NCI-H1105 (cell line): ENCODE measurements around the gene EDIL3.

ENCODE experiments used
- DNase-seq: peaks from one replicate; lab custom pipeline; 2025; lab: John Stamatoyannopoulos, UW

Gene EDIL3

GRCh38 chr5:84259283-84260045 lies 125.2 kb downstream of the EDIL3 start:
- DNase-seq: no peak

DNA sequence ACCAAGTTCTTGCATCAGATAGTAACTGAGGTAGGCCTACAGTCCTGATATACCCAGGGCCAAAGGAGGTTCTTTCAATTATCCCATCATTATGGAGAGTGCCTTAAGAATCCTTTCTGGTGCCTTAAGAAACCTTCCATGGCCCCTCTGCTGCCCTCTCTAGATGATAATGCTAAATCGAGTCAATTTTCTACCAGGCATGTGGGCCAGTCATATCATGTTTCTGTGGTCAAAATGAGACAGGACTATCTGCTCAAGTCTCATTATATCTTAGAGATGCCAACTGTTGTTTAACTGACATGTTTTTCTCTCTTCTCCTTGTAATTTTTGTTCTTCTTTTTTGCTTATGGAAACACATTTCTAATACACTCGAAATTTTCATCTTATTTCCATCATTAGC lies 127.6 kb downstream of the EDIL3 start:
- DNase-seq: no peak

DNA sequence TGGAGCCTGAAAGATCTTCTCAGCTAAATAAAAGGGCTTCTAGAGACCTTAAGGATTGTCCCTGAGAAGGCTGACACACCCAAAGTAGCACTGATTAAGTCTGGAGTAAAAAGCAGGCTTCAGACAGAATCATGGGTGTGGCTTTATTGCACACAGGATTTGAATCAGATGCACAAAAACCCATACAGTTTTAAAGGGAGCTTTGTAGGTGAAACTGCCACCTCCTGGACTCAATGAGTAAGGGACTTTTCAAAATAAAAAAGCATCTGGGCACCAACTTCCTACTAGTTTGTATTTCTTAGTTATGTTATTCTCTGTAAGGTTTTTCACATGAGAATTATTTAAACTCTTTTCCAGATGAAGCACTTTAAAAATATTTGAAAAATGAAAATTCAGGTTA lies 129.4 kb downstream of the EDIL3 start:
- no peak for DNase-seq

- DNase-seq: no peak
Measured at GRCh38 chr5:84253946-84254345, 130.7 kb downstream of the EDIL3 start.

DNA sequence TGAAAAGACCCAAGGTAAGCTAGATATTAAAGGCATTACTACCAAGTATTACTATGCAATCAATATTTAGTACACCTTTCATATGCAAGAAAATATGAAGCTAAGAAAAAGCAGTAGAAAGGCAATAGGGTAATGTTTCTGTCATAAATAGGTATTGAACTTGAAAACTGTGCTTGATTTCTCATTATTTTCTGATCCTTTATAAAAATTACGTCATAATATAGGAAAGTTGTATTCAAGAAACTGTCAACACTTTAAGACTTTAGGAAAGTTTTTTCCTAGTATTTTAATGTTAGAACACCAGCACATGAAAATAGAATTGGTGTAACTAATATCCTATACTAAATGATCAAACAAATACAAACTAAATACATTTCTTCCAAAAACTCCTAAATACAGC lies 133.2 kb downstream of the EDIL3 start:
- no peak for DNase-seq

- DNase-seq: no peak
Measured at GRCh38 chr5:84249918-84250630, 134.6 kb downstream of the EDIL3 start.

- no peak for DNase-seq
Measured at GRCh38 chr5:84248013-84248412, 136.7 kb downstream of the EDIL3 start.

DNA sequence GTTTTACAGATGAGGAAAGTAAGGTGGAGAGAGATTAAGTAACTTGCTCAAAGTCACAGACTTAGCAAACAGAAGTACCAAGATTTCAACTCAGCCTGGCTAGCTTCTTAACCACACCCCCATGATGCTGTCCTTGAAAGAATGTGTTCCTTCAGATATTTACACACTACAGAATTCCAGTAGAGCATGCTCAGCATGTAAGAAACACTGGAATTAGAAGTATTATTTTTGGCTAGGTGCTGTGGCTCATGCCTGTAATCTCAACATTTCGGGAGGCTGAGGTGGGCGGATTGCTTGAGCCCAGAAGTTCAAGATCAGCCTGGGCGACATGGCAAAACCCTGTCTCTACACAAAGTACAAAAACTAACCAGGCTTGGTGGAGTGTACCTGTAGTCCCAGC lies 142.4 kb downstream of the EDIL3 start:
- no peak for DNase-seq

GRCh38 chr5:84239494-84239893 lies 145.2 kb downstream of the EDIL3 start:
- no peak for DNase-seq

- DNase-seq: no peak
Measured at GRCh38 chr5:84237126-84237525, 147.6 kb downstream of the EDIL3 start.

DNA sequence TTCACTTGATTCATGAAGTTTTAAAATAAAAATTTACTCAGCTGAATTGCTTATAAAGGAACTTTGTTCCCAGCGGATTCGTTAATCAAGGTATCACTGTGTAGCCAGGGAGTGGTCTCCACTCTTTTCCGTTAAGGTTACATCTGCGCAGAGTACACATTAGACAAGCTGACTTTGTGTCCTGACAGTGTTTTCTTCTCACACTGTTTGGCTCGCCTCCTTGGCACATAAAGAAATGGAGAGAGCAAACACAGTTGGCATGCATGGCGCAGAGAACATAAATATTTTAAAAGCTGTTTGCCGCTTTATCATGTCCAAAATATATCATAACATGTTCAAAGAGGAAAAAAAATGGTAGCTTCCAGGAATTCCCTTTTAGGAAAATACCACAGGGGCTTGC lies 153.2 kb downstream of the EDIL3 start:
- no peak for DNase-seq

DNA sequence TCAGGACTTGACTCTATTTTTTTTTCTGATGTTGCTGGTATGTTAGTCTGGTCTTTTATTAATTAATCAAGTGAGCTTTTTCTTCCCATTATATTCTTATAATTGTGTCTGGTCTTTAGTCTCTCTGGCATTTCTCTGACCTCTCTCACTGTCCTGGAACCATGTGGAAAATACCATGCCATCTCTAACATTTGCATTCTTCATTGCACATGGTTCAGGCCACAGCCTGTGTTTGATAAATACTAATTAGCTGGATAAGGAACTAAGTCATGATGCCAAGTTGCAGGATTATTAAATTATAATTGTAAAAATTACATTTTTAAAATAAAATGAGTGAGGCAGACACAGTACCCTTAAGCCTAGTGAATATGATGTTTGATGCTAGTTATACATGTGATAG lies 155.6 kb downstream of the EDIL3 start:
- DNase-seq: no peak

- no peak for DNase-seq
Measured at GRCh38 chr5:84228266-84228665, 156.4 kb downstream of the EDIL3 start.

GRCh38 chr5:84227236-84227635 lies 157.4 kb downstream of the EDIL3 start:
- no peak for DNase-seq

DNA sequence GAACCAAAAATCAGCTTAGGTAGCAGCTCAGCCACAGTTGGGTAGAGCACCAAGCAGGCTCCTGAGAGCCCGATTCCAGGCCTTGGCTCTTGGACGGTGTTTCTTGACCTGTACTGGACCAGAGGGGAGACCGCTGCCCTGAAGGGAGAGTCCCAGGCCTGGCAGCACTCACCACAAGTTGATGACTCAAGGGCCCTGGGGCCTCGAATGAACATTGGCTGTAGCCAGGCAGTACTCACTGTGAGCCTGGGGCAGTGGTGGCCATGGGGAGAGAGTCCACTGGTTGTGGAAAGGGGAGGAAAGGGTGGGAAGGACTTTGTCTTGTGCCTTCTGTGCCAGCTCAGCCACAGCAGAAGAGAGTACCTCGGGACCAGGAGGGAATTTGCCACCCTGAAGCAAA lies 166.1 kb downstream of the EDIL3 start:
- no peak for DNase-seq

DNA sequence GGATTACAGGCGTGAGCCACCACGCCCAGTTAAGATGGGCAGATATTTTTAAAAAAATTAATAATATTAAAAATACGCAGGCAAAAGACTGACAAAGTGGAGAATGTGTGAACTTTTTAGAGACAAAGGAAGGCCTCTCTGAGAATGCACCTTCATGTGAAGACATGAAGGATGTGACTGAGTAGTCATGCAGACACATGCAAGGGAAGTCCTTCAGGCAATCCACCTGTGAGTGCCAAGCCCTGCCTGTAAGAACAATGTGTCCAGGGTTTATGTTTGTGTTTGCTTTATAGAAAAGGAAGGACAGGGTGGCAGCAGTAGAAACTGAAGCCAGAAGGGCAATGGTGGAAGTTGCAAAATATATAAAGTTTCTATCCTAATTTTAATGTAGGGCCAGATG lies 169.2 kb downstream of the EDIL3 start:
- DNase-seq: no peak

DNA sequence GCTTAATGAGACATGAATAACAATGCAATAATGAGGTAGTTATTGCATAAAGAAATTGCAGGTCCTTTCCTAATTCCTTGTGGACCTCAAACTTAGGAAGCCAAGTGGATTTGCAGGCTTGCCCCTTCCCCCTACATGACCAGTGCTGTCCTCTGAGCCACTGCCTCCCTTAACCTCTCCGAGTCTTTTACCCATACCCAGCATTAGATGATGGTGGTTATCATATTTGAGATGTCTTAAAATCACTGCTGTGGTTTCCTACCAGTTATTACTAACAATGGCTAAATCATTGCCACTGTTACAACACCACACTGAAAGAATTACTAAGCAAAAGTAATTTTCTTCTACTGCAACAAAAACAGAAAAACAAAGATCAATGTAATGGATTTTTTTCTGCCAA lies 170.8 kb downstream of the EDIL3 start:
- no peak for DNase-seq

- DNase-seq: no peak
Measured at GRCh38 chr5:84213212-84213611, 171.5 kb downstream of the EDIL3 start.

- DNase-seq: no peak
Measured at GRCh38 chr5:84204772-84205171, 179.9 kb downstream of the EDIL3 start.

DNA sequence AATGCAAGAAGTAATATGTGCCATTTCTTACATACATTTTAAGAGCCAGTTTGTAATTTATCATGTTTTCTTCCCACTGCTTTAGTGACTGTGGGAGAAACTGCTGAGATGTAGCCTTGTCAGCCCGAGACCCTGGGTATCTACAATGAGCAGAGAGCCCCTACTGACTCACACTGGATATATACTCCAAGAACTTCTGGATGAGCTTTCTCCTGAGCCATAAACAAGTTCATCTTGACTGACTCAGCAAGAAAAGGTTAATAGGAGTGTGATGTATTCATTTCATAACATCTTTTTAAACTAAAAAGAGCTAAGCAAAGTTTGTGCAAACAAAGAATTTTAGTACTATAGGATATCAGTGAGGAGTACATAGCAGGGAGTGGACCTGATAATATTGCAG lies 182.5 kb downstream of the EDIL3 start:
- no peak for DNase-seq

- no peak for DNase-seq
Measured at GRCh38 chr5:84197538-84197937, 187.1 kb downstream of the EDIL3 start.

DNA sequence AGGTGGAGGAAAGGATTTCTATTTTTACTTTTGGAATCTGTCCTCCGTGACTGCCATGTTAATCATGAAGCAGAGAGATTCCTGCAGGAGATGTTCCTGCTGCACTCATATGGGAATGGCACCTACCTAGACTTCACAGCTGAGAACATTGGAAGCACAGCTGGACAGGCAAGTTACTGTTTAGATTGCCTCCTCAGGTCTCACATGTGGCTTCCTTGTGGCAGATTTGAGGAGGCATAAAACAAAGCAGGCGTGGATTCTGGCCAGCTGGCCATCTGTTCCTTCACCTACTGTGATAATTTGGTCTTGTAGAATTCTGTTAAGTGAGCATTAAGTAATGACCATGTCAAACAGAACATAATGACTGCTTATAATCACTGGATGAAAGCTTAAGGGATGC lies 193.4 kb downstream of the EDIL3 start:
- DNase-seq: no peak

- DNase-seq: no peak
Measured at GRCh38 chr5:84184857-84185256, 199.8 kb downstream of the EDIL3 start.

DNA sequence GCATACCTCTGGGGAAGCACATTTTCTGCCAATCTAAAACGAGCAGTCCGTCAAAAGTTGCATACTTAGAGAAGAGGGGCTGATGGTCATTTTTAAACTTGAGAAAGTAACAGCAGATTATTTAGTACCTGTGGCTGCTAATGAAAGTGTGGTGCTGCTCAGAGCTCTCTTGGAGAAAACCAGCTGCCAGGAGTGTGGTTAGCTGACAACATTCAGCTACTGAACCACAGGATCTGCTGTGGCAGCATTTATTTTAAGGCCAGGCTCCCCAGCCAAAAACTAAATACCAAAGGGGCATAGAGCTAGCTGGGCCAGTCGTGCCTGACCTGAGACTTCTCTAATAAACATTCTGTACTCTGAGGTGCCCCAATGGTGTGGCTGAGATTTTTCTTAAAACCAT lies 203.6 kb downstream of the EDIL3 start:
- no peak for DNase-seq
